Neuronal stem cell (in vitro differentiated cells): ENCODE results near the gene BCO2.

Experiments used
- DNase-seq: peaks from one replicate; pipeline ENCODE4 v3.0.0-alpha.2; 2013; ENCODE audit warnings: low spot score
- H2AFZ ChIP-seq: one replicate; pipeline ENCODE4 v1.6.1; 2013; ENCODE audit warnings: mild to moderate bottlenecking, low read length, inconsistent platforms
- H2AK5ac ChIP-seq: 2 replicates; pipeline ENCODE4 v1.6.1; 2013; ENCODE audit warnings: low read depth, mild to moderate bottlenecking, inconsistent platforms, low read length, moderate library complexity, mixed read lengths
- H2BK120ac ChIP-seq: 2 replicates; pipeline ENCODE4 v1.6.1; 2013; ENCODE audit warnings: low read depth, mild to moderate bottlenecking, inconsistent platforms, low read length, moderate library complexity, mixed read lengths
- H2BK12ac ChIP-seq: one replicate; pipeline ENCODE4 v1.6.1; 2013; ENCODE audit warnings: low read length, inconsistent platforms
- H2BK15ac ChIP-seq: 2 replicates; pipeline ENCODE4 v1.6.1; 2013; ENCODE audit warnings: mild to moderate bottlenecking, low read length, inconsistent platforms, mixed read lengths
- H2BK5ac ChIP-seq: one replicate; pipeline ENCODE4 v1.6.1; 2013; ENCODE audit warnings: inconsistent platforms, mild to moderate bottlenecking, low read length, moderate library complexity
- H3K14ac ChIP-seq: one replicate; pipeline ENCODE4 v1.6.1; 2013; ENCODE audit warnings: low read length, inconsistent platforms
- H3K18ac ChIP-seq: 2 replicates; pipeline ENCODE4 v1.6.1; 2013; ENCODE audit warnings: low read length, inconsistent platforms
- H3K23ac ChIP-seq: 2 replicates; pipeline ENCODE4 v1.6.1; 2013; ENCODE audit warnings: low read depth, mild to moderate bottlenecking, mixed read lengths, low read length, inconsistent platforms; ENCODE audit not compliant: poor library complexity
- H3K27ac ChIP-seq: replicated peaks from 3 replicates; pipeline ENCODE4 v1.5.1; 2013; ENCODE audit warnings: low read length, inconsistent platforms
- H3K27me3 ChIP-seq, 3 experiments: 2 replicates each; pipeline ENCODE4 v1.6.1; 2013; ENCODE audit warnings: low read length in 3 of 3, mild to moderate bottlenecking in 2 of 3, inconsistent platforms in 1 of 3, low read depth in 1 of 3, mixed read lengths in 1 of 3, moderate library complexity in 1 of 3; ENCODE audit not compliant: control insufficient read depth in 3 of 3, insufficient read depth in 3 of 3
- H3K36me3 ChIP-seq, 2 donors: replicated peaks in 1 of 2; 2 replicates each; pipeline ENCODE4 v1.6.1; 2013; ENCODE audit warnings: low read length in 2 of 2; ENCODE audit not compliant: control insufficient read depth in 2 of 2, insufficient read depth in 2 of 2
- H3K4ac ChIP-seq: 2 replicates; pipeline ENCODE4 v1.6.1; 2013; ENCODE audit warnings: inconsistent platforms, mild to moderate bottlenecking, low read length, moderate library complexity
- H3K4me1 ChIP-seq, 2 donors: 1 replicate in 1 of 2; 2 replicates in 1 of 2; pipeline ENCODE4 v1.6.1; 2013; ENCODE audit warnings: low read length in 2 of 2, low read depth in 1 of 2; ENCODE audit not compliant: control insufficient read depth in 2 of 2, insufficient read depth in 1 of 2
- H3K4me2 ChIP-seq: one replicate; pipeline ENCODE4 v1.6.1; 2013; ENCODE audit warnings: mild to moderate bottlenecking, low read length, inconsistent platforms; ENCODE audit not compliant: insufficient read depth, poor library complexity, severe bottlenecking
- H3K4me3 ChIP-seq, 2 donors: 2 replicates each; pipeline ENCODE4 v1.5.1; 2013; ENCODE audit warnings: low read length in 2 of 2, mild to moderate bottlenecking in 2 of 2, inconsistent platforms in 1 of 2, moderate library complexity in 1 of 2
- H3K79me1 ChIP-seq: one replicate; pipeline ENCODE4 v1.6.1; 2013; ENCODE audit warnings: low read depth, mild to moderate bottlenecking, inconsistent platforms, low read length, moderate library complexity
- H3K9ac ChIP-seq: one replicate; pipeline ENCODE4 v1.6.1; 2013; ENCODE audit warnings: mild to moderate bottlenecking, low read depth, low read length, inconsistent platforms; ENCODE audit not compliant: poor library complexity
- H3K9me3 ChIP-seq, 2 donors: replicated peaks in 1 of 2; 2 replicates each; pipeline versions ENCODE3 to v1.6.1; 2013; ENCODE audit warnings: low read length in 2 of 2, mild to moderate bottlenecking in 2 of 2, inconsistent platforms in 1 of 2, low read depth in 1 of 2, mixed read lengths in 1 of 2, moderate library complexity in 1 of 2; ENCODE audit not compliant: control insufficient read depth in 2 of 2, insufficient read depth in 1 of 2
- H4K8ac ChIP-seq: one replicate; pipeline ENCODE4 v1.6.1; 2013; ENCODE audit warnings: low read depth, mild to moderate bottlenecking, inconsistent platforms, low read length, moderate library complexity
- H4K91ac ChIP-seq: one replicate; pipeline ENCODE4 v1.6.1; 2013; ENCODE audit warnings: low read length, low read depth, mild to moderate bottlenecking, inconsistent platforms; ENCODE audit not compliant: poor library complexity
- WGBS, 2 donors: extraction: QIAGEN DNeasy Blood & Tissue Kit; methylation state at CpG; one replicate each; pipeline ENCODE4 v1.1.7; 2013; ENCODE audit warnings: missing lambda C conversion rate in 2 of 2, mixed read lengths in 1 of 2; ENCODE audit not compliant: insufficient read length in 2 of 2, insufficient replicate concordance in 1 of 2; ENCODE audit errors: extremely low coverage in 2 of 2; 5-methylcytosine and 5-hydroxymethylcytosine counted together

BCO2 gene

GRCh38 chr11:112150517-112150916 lies 24.8 kb upstream of the BCO2 start:
- H3K18ac ChIP-seq, result no peak overlapping the region
- H3K4me2 ChIP-seq, result no peak overlapping the region
- H2BK5ac ChIP-seq, result no peak overlapping the region
- H2AFZ ChIP-seq, result peak overlapping the region; percentile 13
- H3K4me1 ChIP-seq, result peaks cover 0 to 2% of the 10 kb centered on the region in 2 donors
- no peak for DNase-seq
- no peak overlapping the region for H3K4ac ChIP-seq
- no peak overlapping the region for H3K9ac ChIP-seq
- no peaks in the 10 kb centered on the region for H3K36me3 ChIP-seq
- H2BK15ac ChIP-seq, result no peak overlapping the region
- no peak overlapping the region for H3K27ac ChIP-seq
- no peaks in the 10 kb centered on the region for H3K79me1 ChIP-seq
- H2BK120ac ChIP-seq, result no peak overlapping the region
- no peak overlapping the region for H3K23ac ChIP-seq
- H4K91ac ChIP-seq, result no peak overlapping the region
- H4K8ac ChIP-seq, result no peak overlapping the region
- no peaks in the 10 kb centered on the region for H3K27me3 ChIP-seq
- H3K9me3 ChIP-seq, result no peaks in the 10 kb centered on the region
- no peak overlapping the region for H2AK5ac ChIP-seq
- no peak overlapping the region for H3K14ac ChIP-seq
- no peak overlapping the region for H2BK12ac ChIP-seq
- no CpG with 5 or more reads among the region's 5 CpGs for WGBS, 2 donors
- H3K4me3 ChIP-seq, result no peak overlapping the region

- Histone ChIP-seq H3K4ac (no peak overlapping the region), H3K36me3 (no peaks in the 10 kb centered on the region), H4K91ac (no peak overlapping the region), H2BK15ac (no peak overlapping the region), H3K79me1 (no peaks in the 10 kb centered on the region), H3K23ac (no peak overlapping the region), H3K27me3 (no peaks in the 10 kb centered on the region), H3K4me3 (no peak overlapping the region), H3K27ac (no peak overlapping the region), H2BK5ac (no peak overlapping the region), H4K8ac (no peak overlapping the region), H2AK5ac (no peak overlapping the region), H2BK120ac (no peak overlapping the region), H3K4me2 (no peak overlapping the region), H2BK12ac (no peak overlapping the region), H3K18ac (no peak overlapping the region), H3K14ac (no peak overlapping the region), H2AFZ (no peak overlapping the region), H3K9ac (no peak overlapping the region), H3K4me1 (no peaks in the 10 kb centered on the region), H3K9me3 (no peaks in the 10 kb centered on the region)
- DNase-seq, result no peak
- no CpG with 5 or more reads among the region's 5 CpGs for WGBS, 2 donors
Observed at GRCh38 chr11:112156153-112156955, 19.0 kb upstream of the BCO2 start.

GRCh38 chr11:112156956-112157766 lies 18.2 kb upstream of the BCO2 start:
- Histone ChIP-seq H3K23ac (no peak overlapping the region), H3K4me3 (no peak overlapping the region), H3K14ac (no peak overlapping the region), H2AFZ (no peak overlapping the region), H3K36me3 (no peaks in the 10 kb centered on the region), H3K9me3 (no peaks in the 10 kb centered on the region), H3K79me1 (no peaks in the 10 kb centered on the region), H4K91ac (no peak overlapping the region), H2BK15ac (no peak overlapping the region), H2BK12ac (no peak overlapping the region), H3K4me1 (no peaks in the 10 kb centered on the region), H2AK5ac (no peak overlapping the region), H4K8ac (no peak overlapping the region), H3K9ac (no peak overlapping the region), H2BK120ac (no peak overlapping the region), H3K27ac (no peak overlapping the region), H3K27me3 (no peaks in the 10 kb centered on the region), H3K18ac (no peak overlapping the region), H3K4me2 (no peak overlapping the region), H3K4ac (no peak overlapping the region), H2BK5ac (no peak overlapping the region)
- DNase-seq, result no peak
- whole genome bisulfite sequencing, 2 donors, result no CpG with 5 or more reads among the region's 4 CpGs
